ENCODE results near the gene LRRTM4. TPM values are rescaled to one million over a fixed set of nuclear protein-coding genes. Genes with fewer than 3 reads are reported as not detected.

The LRRTM4 gene
- total and polyA plus RNA-seq, 7 experiments from 2014 or later, result not detected

DNA sequence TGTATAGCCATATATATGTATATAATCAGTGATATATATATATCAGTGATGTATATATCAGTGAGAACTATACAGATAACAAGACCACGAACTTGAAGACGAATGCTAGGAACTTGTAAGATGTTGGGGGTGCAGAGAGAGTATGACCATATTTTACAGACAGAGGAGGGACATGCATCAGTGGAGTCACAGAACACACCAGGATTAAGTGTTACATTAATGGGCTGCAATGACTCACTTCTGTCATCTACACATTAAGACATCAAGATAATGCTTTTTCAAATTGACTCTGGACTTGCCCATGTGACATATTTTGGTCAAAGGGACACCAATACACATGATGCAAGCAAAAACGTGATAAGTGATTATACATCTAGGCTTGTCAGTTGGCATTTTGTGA is 501.0 kb downstream of the LRRTM4 start:
- Histone ChIP-seq H3K9me3 (ENCODE audit: control insufficient read depth in 2 of 3, low read length in 3 of 3) (no peaks in the 10 kb centered on the region), H3K27ac (ENCODE audit: low read depth, low read length) (no peak overlapping the region), H3K36me3 (ENCODE audit: control insufficient read depth in 2 of 3, insufficient read depth in 3 of 3, low read length in 3 of 3) (no peaks in the 10 kb centered on the region), H3K27me3 (ENCODE audit: control insufficient read depth in 2 of 2, insufficient read depth in 2 of 2, low read length in 2 of 2) (no peaks in the 10 kb centered on the region), H3K4me1 (ENCODE audit: control insufficient read depth in 2 of 2, insufficient read depth in 2 of 2, low read length in 2 of 2) (no peaks in the 10 kb centered on the region), H3K4me3 (ENCODE audit: low read length) (no peak overlapping the region)
- Mint-ChIP-seq H3K9me3 (peaks cover 0 to 15% (median 5%) of the 10 kb centered on the region in 11 donors), H3K4me1 (no peaks in the 10 kb centered on the region), H3K4me3 (no peak overlapping the region), H3K27me3 (no peaks in the 10 kb centered on the region), H3K27ac (no peak overlapping the region), H3K36me3 (no peaks in the 10 kb centered on the region)
- no peak for ATAC-seq
- DNase-seq, result no peak
- intact Hi-C loops (cut with micrococcal nuclease), result no loop called here
- ChIA-PET POLR2A (no interaction called here), CTCF (no interaction called here)

DNA sequence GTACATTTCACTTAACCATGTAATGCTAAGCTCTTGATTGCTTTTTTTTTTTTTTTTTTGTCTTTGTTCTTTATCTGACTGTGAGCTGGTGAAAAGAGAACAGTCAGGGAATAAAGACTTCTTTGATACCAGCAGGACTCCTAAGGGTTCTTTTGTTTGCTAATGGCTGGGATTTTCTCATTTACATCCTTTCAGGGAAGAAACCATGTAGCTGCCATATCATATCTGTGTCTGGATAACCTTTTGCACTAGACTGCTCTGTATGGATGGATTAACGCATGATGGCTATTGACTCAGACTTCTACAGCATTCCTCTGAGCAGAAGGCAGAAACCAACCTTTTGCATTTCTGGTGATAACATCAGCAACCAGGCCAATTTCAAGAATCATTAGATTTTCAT is 504.0 kb downstream of the LRRTM4 start:
- DNase-seq (no peak), ATAC-seq (no peak)
- no peak overlapping the region for H3K4me3 Mint-ChIP-seq
- H3K4me1 Mint-ChIP-seq, result no peaks in the 10 kb centered on the region
- intact Hi-C loops (cut with micrococcal nuclease), result no loop called here
- POLR2A ChIA-PET, result no interaction called here
- peaks cover 0 to 11% (median 3%) of the 10 kb centered on the region in 11 donors for H3K9me3 Mint-ChIP-seq
- Histone ChIP-seq H3K27ac (ENCODE audit: low read depth, low read length) (no peak overlapping the region), H3K4me3 (ENCODE audit: low read length) (no peak overlapping the region), H3K4me1 (ENCODE audit: control insufficient read depth in 2 of 2, insufficient read depth in 2 of 2, low read length in 2 of 2) (no peaks in the 10 kb centered on the region), H3K9me3 (ENCODE audit: control insufficient read depth in 2 of 3, low read length in 3 of 3) (no peaks in the 10 kb centered on the region), H3K27me3 (ENCODE audit: control insufficient read depth in 2 of 2, insufficient read depth in 2 of 2, low read length in 2 of 2) (no peaks in the 10 kb centered on the region), H3K36me3 (ENCODE audit: control insufficient read depth in 2 of 3, insufficient read depth in 3 of 3, low read length in 3 of 3) (no peaks in the 10 kb centered on the region)
- CTCF ChIA-PET, result no interaction called here
- no peaks in the 10 kb centered on the region for H3K27me3 Mint-ChIP-seq
- H3K36me3 Mint-ChIP-seq, result no peaks in the 10 kb centered on the region
- no peak overlapping the region for H3K27ac Mint-ChIP-seq

DNA sequence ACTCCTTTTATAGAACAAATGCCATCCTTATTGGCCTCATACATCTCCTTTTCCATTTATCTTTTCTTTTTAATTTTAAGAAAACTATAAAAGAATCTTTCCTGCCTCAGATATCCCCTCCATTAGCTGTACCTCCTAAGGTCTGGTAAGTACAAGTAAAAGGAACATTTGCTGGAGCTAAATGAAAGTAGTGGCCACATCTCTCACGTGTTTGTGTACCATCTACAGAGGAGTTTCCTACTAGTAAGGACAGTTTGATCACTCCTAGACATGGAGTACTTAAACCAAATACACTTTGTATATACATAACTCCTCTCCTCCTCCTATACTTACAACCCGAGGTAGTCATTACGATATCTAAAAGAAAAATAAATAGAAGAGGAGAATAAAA is 504.8 kb downstream of the LRRTM4 start:
- no peak overlapping the region for H3K4me3 ChIP-seq (ENCODE audit: low read length)
- DNase-seq, result no peak
- intact Hi-C loops (cut with micrococcal nuclease), result no loop called here
- H3K36me3 ChIP-seq (ENCODE audit: control insufficient read depth in 2 of 3, insufficient read depth in 3 of 3, low read length in 3 of 3), result no peaks in the 10 kb centered on the region
- Mint-ChIP-seq H3K4me1 (no peaks in the 10 kb centered on the region), H3K4me3 (no peak overlapping the region), H3K27me3 (no peaks in the 10 kb centered on the region), H3K9me3 (peaks cover 0 to 11% (median 3%) of the 10 kb centered on the region in 11 donors), H3K27ac (no peak overlapping the region), H3K36me3 (no peaks in the 10 kb centered on the region)
- no peaks in the 10 kb centered on the region for H3K27me3 ChIP-seq (ENCODE audit: control insufficient read depth in 2 of 2, insufficient read depth in 2 of 2, low read length in 2 of 2)
- no peaks in the 10 kb centered on the region for H3K4me1 ChIP-seq (ENCODE audit: control insufficient read depth in 2 of 2, insufficient read depth in 2 of 2, low read length in 2 of 2)
- CTCF ChIA-PET, result no interaction called here
- H3K27ac ChIP-seq (ENCODE audit: low read depth, low read length), result no peak overlapping the region
- H3K9me3 ChIP-seq (ENCODE audit: control insufficient read depth in 2 of 3, low read length in 3 of 3), result no peaks in the 10 kb centered on the region
- no peak for ATAC-seq
- POLR2A ChIA-PET, result no interaction called here

DNA sequence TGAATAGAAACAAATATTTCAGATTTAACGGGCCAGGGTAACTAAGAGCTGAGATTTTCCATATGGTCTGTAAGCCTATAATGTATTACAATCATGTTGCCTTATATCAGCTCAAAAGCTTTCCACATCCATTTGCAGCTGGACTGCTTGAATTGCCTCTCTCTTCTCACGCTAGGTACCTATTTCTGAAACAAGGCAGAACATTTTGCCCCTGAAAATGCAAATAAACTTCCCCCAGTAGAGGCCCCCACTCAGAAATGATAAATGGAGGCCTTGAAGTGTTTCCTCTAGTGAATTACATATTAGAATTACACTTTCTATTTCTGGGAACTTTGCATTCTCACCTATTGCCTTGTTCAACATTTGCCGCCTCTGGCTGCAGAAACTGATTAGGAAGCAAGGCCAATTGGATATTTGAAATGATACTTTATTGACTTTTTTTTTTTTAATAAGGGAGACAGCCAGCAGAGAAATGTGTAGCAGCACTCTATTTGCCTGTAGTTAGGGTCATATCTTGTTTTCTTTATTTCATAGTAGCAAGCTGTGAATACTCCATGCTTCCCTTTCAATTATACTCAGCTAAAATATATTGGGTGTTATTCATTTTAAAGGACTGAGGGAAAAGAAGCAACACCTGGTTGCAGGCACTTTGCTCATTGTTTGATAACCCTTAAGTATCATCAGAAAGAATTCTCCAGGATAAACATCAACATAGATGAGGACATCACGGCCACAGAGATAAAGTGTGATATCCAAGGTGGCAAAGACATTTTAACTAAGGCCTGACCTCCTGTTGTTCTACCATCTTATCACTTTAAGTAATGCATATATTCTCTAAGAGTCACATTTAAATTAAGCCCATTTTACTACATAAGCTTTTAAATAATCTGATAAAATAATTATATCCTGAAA is 505.5 kb downstream of the LRRTM4 start:
- CTCF ChIA-PET, result no interaction called here
- Mint-ChIP-seq H3K27me3 (no peaks in the 10 kb centered on the region), H3K36me3 (no peaks in the 10 kb centered on the region), H3K9me3 (peaks cover 0 to 9% (median 3%) of the 10 kb centered on the region in 11 donors), H3K27ac (no peak overlapping the region), H3K4me3 (no peak overlapping the region), H3K4me1 (no peaks in the 10 kb centered on the region)
- POLR2A ChIA-PET, result no interaction called here
- H3K4me1 ChIP-seq (ENCODE audit: control insufficient read depth in 2 of 2, insufficient read depth in 2 of 2, low read length in 2 of 2), result no peaks in the 10 kb centered on the region
- H3K9me3 ChIP-seq (ENCODE audit: control insufficient read depth in 2 of 3, low read length in 3 of 3), result no peaks in the 10 kb centered on the region
- intact Hi-C loops (cut with micrococcal nuclease), result no loop called here
- H3K4me3 ChIP-seq (ENCODE audit: low read length), result no peak overlapping the region
- H3K36me3 ChIP-seq (ENCODE audit: control insufficient read depth in 2 of 3, insufficient read depth in 3 of 3, low read length in 3 of 3), result no peaks in the 10 kb centered on the region
- H3K27ac ChIP-seq (ENCODE audit: low read depth, low read length), result no peak overlapping the region
- no peaks in the 10 kb centered on the region for H3K27me3 ChIP-seq (ENCODE audit: control insufficient read depth in 2 of 2, insufficient read depth in 2 of 2, low read length in 2 of 2)
- DNase-seq, result no peak
- no peak for ATAC-seq

DNA sequence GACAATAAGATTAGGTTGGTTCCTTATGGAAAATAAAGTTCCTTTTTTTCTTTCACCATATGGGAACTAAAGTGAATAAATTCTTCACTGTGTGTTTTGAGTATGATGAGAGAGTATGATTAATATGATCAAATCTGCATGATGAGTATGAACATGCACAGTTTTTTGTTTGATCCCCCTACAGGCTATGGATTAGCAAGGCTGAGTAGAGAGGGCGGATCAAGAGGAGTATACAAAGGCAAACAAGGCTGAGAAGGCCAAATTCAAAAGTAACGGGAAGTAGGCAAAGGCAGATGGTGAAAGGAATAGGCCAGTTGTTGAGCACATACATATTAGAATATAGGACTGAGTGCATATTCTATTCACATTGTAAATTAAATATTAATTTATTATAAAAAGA is 508.2 kb downstream of the LRRTM4 start:
- intact Hi-C loops (cut with micrococcal nuclease), result no loop called here
- Mint-ChIP-seq H3K4me1 (no peaks in the 10 kb centered on the region), H3K4me3 (no peak overlapping the region), H3K27me3 (no peaks in the 10 kb centered on the region), H3K27ac (no peak overlapping the region), H3K9me3 (peaks cover 0 to 8% (median 6%) of the 10 kb centered on the region in 11 donors), H3K36me3 (peaks cover 0 to 4% (median 0%) of the 10 kb centered on the region in 5 donors)
- ATAC-seq, result no peak
- POLR2A ChIA-PET, result no interaction called here
- H3K4me1 ChIP-seq (ENCODE audit: control insufficient read depth in 2 of 2, insufficient read depth in 2 of 2, low read length in 2 of 2), result no peaks in the 10 kb centered on the region
- no peak overlapping the region for H3K27ac ChIP-seq (ENCODE audit: low read depth, low read length)
- no peak for DNase-seq
- no peaks in the 10 kb centered on the region for H3K9me3 ChIP-seq (ENCODE audit: control insufficient read depth in 2 of 3, low read length in 3 of 3)
- no peak overlapping the region for H3K4me3 ChIP-seq (ENCODE audit: low read length)
- CTCF ChIA-PET, result no interaction called here
- H3K27me3 ChIP-seq (ENCODE audit: control insufficient read depth in 2 of 2, insufficient read depth in 2 of 2, low read length in 2 of 2), result no peaks in the 10 kb centered on the region
- no peaks in the 10 kb centered on the region for H3K36me3 ChIP-seq (ENCODE audit: control insufficient read depth in 2 of 3, insufficient read depth in 3 of 3, low read length in 3 of 3)

DNA sequence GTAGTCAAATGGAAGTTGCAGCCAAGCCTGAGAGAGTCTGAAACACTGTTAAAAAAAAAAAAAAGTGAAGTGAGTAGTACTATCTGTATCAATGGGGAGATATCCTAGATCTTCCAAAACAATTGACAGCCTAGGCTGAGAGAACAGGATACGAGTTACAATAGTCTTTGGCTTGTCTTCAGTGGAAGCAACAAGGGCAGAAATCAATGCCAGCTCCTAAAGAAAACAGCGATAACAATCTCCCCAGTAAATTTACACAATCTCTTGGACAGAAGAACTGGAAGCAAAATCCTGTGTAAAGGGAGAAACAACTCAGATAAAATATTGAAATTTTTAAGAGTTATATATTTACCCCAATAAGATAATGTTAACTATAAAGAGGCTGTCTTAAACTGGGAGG is 508.7 kb downstream of the LRRTM4 start:
- DNase-seq, result no peak
- Histone ChIP-seq H3K27me3 (ENCODE audit: control insufficient read depth in 2 of 2, insufficient read depth in 2 of 2, low read length in 2 of 2) (no peaks in the 10 kb centered on the region), H3K4me3 (ENCODE audit: low read length) (no peak overlapping the region), H3K4me1 (ENCODE audit: control insufficient read depth in 2 of 2, insufficient read depth in 2 of 2, low read length in 2 of 2) (no peaks in the 10 kb centered on the region), H3K36me3 (ENCODE audit: control insufficient read depth in 2 of 3, insufficient read depth in 3 of 3, low read length in 3 of 3) (no peaks in the 10 kb centered on the region), H3K27ac (ENCODE audit: low read depth, low read length) (no peak overlapping the region), H3K9me3 (ENCODE audit: control insufficient read depth in 2 of 3, low read length in 3 of 3) (no peaks in the 10 kb centered on the region)
- peaks cover 0 to 4% (median 0%) of the 10 kb centered on the region in 5 donors for H3K36me3 Mint-ChIP-seq
- ATAC-seq, result no peak
- peaks cover 0 to 8% (median 6%) of the 10 kb centered on the region in 11 donors for H3K9me3 Mint-ChIP-seq
- H3K27ac Mint-ChIP-seq, result no peak overlapping the region
- H3K4me3 Mint-ChIP-seq, result no peak overlapping the region
- H3K27me3 Mint-ChIP-seq, result no peaks in the 10 kb centered on the region
- intact Hi-C loops (cut with micrococcal nuclease), result no loop called here
- H3K4me1 Mint-ChIP-seq, result no peaks in the 10 kb centered on the region
- CTCF ChIA-PET, result no interaction called here
- POLR2A ChIA-PET, result no interaction called here

DNA sequence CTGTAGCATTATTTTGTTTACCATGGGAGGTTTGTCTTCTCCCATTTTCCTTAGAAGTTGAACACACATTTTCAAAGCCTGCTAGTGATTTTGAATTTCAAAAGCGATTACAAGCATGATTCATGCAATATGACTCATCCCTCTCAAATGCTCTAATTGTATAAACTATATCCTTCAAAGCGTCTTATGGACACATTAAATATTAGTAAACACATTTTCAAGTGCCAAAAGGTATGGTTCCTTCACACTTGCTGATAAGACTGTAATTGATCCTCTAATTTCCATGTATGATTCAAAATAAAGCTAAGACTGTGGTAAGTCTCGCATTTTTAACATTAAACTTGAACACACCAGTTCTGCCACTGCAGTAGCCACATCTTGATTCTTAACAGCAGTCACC is 512.9 kb downstream of the LRRTM4 start:
- Mint-ChIP-seq H3K27me3 (no peaks in the 10 kb centered on the region), H3K9me3 (peaks cover 2 to 13% (median 9%) of the 10 kb centered on the region in 11 donors), H3K36me3 (peaks cover 0 to 4% (median 0%) of the 10 kb centered on the region in 5 donors), H3K4me1 (no peaks in the 10 kb centered on the region), H3K27ac (no peak overlapping the region), H3K4me3 (no peak overlapping the region)
- no peaks in the 10 kb centered on the region for H3K27me3 ChIP-seq (ENCODE audit: control insufficient read depth in 2 of 2, insufficient read depth in 2 of 2, low read length in 2 of 2)
- DNase-seq (no peak), ATAC-seq (no peak)
- no peaks in the 10 kb centered on the region for H3K9me3 ChIP-seq (ENCODE audit: control insufficient read depth in 2 of 3, low read length in 3 of 3)
- no peaks in the 10 kb centered on the region for H3K4me1 ChIP-seq (ENCODE audit: control insufficient read depth in 2 of 2, insufficient read depth in 2 of 2, low read length in 2 of 2)
- H3K36me3 ChIP-seq (ENCODE audit: control insufficient read depth in 2 of 3, insufficient read depth in 3 of 3, low read length in 3 of 3), result no peaks in the 10 kb centered on the region
- H3K27ac ChIP-seq (ENCODE audit: low read depth, low read length), result no peak overlapping the region
- CTCF ChIA-PET, result interaction anchor here (0.6 kb wide), 1 partner anchor 35 kb away, joined by 3 read pairs; no protein-coding TSS in a partner anchor
- intact Hi-C loops (cut with micrococcal nuclease), result no loop called here
- POLR2A ChIA-PET, result no interaction called here
- H3K4me3 ChIP-seq (ENCODE audit: low read length), result no peak overlapping the region

Data from naive thymus-derived CD4-positive, alpha-beta T cell (primary cell).